Adrenal gland (tissue), 5 donors: ENCODE measurements around the gene GPC2.

Source experiments
- CTCF ChIP-seq, 6 experiments: fragments of 450-650 bp in 4 of 6; fragments of 200-600 bp in 2 of 6; sonication (generic) in 1 of 6; IDR thresholded peaks; 1 replicate in 5 of 6; 2 replicates in 1 of 6; pipeline versions ENCODE4 v1.5.1 to v1.8.0; 2016 to 2021; ENCODE audit warnings: antibody characterized with exemption in 6 of 6, mild to moderate bottlenecking in 2 of 6, moderate library complexity in 1 of 6
- POLR2A ChIP-seq, 2 donors: fragments of 450-650 bp; IDR thresholded peaks; one replicate each; pipeline ENCODE4 v1.6.1; 2017; ENCODE audit warnings: antibody characterized with exemption in 2 of 2, mild to moderate bottlenecking in 2 of 2, moderate library complexity in 1 of 2
- donor health status: DM: no; HTN: no; CAD: no.

GRCh38 chr7:100211342-100211780 is 34.2 kb upstream of the GPC2 start:
- TF ChIP-seq CTCF (IDR thresholded peaks at IDR 0.05) (no peak), POLR2A (IDR thresholded peaks at IDR 0.05) (no peak)
